ENCODE results near the gene KIRREL3.

DNA sequence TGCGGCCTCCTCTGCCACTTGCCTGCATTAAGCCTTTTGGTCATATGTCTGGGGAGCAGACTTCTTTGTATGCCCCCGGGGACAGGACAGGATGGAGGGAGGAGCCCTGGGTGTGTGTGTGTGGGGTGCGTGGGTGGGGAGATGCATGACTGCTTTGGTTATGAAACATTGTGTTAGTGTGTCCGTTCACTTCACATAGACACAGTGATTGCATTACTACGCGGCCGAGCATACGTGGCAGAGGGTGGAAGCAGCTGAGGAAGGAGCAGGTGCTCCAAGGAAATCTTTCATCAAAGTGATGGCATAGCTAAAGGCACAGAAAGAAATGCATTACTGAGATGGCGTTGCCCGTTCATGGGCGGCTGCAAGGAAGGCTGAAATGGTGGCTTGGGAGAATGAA is 384.7 kb downstream of the KIRREL3 start:
- TF ChIP-seq, protein P1, sequence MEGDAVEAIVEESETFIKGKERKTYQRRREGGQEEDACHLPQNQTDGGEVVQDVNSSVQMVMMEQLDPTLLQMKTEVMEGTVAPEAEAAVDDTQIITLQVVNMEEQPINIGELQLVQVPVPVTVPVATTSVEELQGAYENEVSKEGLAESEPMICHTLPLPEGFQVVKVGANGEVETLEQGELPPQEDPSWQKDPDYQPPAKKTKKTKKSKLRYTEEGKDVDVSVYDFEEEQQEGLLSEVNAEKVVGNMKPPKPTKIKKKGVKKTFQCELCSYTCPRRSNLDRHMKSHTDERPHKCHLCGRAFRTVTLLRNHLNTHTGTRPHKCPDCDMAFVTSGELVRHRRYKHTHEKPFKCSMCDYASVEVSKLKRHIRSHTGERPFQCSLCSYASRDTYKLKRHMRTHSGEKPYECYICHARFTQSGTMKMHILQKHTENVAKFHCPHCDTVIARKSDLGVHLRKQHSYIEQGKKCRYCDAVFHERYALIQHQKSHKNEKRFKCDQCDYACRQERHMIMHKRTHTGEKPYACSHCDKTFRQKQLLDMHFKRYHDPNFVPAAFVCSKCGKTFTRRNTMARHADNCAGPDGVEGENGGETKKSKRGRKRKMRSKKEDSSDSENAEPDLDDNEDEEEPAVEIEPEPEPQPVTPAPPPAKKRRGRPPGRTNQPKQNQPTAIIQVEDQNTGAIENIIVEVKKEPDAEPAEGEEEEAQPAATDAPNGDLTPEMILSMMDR (IDR thresholded peaks at IDR 0.05): no peak
- TF ChIP-seq POLR2A (IDR thresholded peaks at IDR 0.05) (no peak), POLR2AphosphoS5 (IDR thresholded peaks at IDR 0.05) (no peak)

Data from prostate gland (tissue), 2 donors.